Measurements from ENCODE around the gene BCO1.

The BCO1 gene

GRCh38 chr16:81314603-81315270 lies 76.2 kb downstream of the BCO1 start, which contains the start of gene GAN:
GAN (plus strand) TSS chr16:81314962; CDS start chr16:81315114, 152 bp downstream.
- peak; percentile 83 for DNase-seq (ENCODE audit: low read depth)
- H3K4me3 ChIP-seq (ENCODE audit: low read depth, low read length) = peak within 1 kb of the TSS; percentile 84
- no peak for TF ChIP-seq CTCF (IDR thresholded peaks at IDR 0.05; ENCODE audit: control insufficient read depth, extremely low read depth, insufficient read depth)

DNA sequence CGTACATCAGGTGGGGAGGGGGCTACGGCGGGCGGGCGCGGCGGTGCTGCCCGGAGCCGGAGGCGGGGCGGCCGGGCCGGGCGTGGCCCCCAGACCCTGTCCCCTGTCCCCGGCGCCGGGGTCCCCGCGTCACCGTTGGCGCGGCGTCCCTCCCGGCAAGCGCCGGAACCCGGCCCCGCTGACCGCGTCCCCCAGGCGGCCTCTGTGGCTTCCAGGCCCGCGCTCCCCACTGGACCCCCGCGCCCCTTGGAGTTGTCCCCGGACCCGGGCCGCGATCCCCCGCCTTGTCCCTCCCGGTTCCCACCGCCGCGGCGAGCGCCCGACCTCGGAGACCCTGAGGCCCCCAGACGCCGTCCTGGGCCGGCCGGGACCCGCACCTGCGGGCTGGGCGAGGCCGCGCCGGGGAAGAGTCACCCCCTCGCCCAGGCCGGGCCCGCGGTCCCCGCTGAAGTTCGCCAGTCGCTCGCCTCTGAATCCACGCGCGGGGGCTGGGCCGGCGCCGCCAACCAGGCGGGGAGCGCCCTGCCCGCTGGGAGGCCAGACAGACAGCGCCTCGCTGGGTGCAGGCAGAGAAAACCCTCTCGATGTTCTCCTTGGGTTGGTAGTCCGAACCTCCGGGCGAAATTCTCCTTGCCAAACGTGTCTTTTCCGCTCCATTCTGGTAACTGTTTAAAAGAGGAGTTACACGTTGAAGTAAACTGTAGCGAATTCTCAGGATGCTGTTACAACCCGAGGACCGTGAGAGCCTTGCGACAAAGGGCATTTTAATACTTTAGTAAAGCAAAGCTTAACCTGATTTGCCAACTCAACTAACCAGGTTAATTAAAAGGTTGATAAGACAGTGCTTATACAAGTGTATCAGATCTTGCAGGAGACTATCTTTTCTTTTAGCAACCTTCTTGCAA lies 77.0 kb downstream of the BCO1 start:
- peak; percentile 24 for TF ChIP-seq CTCF (IDR thresholded peaks at IDR 0.05; ENCODE audit: control insufficient read depth, extremely low read depth, insufficient read depth)
- peak overlapping the region; percentile 84 for H3K4me3 ChIP-seq (ENCODE audit: low read depth, low read length)
- no peak for DNase-seq (ENCODE audit: low read depth)

- TF ChIP-seq CTCF (IDR thresholded peaks at IDR 0.05; ENCODE audit: control insufficient read depth, extremely low read depth, insufficient read depth) = no peak
- peak overlapping the region; percentile 84 for H3K4me3 ChIP-seq (ENCODE audit: low read depth, low read length)
- DNase-seq (ENCODE audit: low read depth) = no peak
These were observed 77.6 kb downstream of the BCO1 start for GRCh38 chr16:81316176-81316496.

GRCh38 chr16:81318711-81319110 lies 80.2 kb downstream of the BCO1 start:
- no peak for TF ChIP-seq CTCF (IDR thresholded peaks at IDR 0.05; ENCODE audit: control insufficient read depth, extremely low read depth, insufficient read depth)
- no peak for DNase-seq (ENCODE audit: low read depth)
- no peak overlapping the region for H3K4me3 ChIP-seq (ENCODE audit: low read depth, low read length)

- no peak for TF ChIP-seq CTCF (IDR thresholded peaks at IDR 0.05; ENCODE audit: control insufficient read depth, extremely low read depth, insufficient read depth)
- DNase-seq (ENCODE audit: low read depth) = no peak
- no peak overlapping the region for H3K4me3 ChIP-seq (ENCODE audit: low read depth, low read length)
These were observed 80.9 kb downstream of the BCO1 start for GRCh38 chr16:81319221-81319912.

DNA sequence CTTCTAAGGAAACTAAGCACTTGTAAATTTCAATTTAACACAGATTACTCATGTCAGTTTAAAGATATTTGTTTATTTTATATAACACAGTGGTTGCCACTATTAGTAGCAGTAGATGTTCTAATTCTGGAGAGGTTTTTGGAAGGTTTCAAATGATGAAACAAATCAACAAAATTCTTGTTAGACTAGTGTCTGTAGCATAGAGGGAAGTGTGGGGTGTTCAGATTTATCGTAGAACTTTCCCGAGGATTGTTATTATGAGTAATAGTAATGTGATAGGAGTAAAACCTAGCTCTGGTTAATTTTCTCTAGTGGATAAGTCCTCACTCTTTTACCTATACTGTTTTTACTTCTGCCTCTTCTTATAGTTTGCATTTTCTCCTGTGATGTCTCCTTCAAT lies 82.5 kb downstream of the BCO1 start:
- no peak for TF ChIP-seq CTCF (IDR thresholded peaks at IDR 0.05; ENCODE audit: control insufficient read depth, extremely low read depth, insufficient read depth)

More for the DNA sequence above, 82.5 kb downstream of the BCO1 start:
- H3K4me3 ChIP-seq (ENCODE audit: low read depth, low read length) = no peak overlapping the region
- no peak for DNase-seq (ENCODE audit: low read depth)
